Choroid plexus epithelial cell (primary cell): Measurements from ENCODE around the gene GNGT2.

Experiments
- DNase-seq: peaks from one replicate; pipeline ENCODE4 v3.0.0-alpha.2; 2010; ENCODE audit warnings: low read depth
- H3K4me3 ChIP-seq: 2 replicates; pipeline ENCODE4 v1.5.1; 2011; ENCODE audit warnings: low read depth, mild to moderate bottlenecking, control low read depth, low read length, moderate library complexity
- CTCF ChIP-seq: conservative IDR thresholded peaks from 2 replicates; pipeline ENCODE4 v1.5.1; 2011; ENCODE audit warnings: low read depth, mild to moderate bottlenecking, control low read depth, inconsistent platforms, low read length, moderate library complexity

GNGT2 gene

GRCh38 chr17:49240619-49241018 is 30.2 kb upstream of the GNGT2 start:
- no peak for TF ChIP-seq CTCF
- DNase-seq, result no peak
- H3K4me3 ChIP-seq, result no peak overlapping the region

- no peak for DNase-seq
These were observed 29.6 kb upstream of the GNGT2 start for GRCh38 chr17:49239963-49240362.

GRCh38 chr17:49235896-49236295 is 25.5 kb upstream of the GNGT2 start:
- TF ChIP-seq CTCF, result no peak
- H3K4me3 ChIP-seq, result no peak overlapping the region
- DNase-seq, result no peak

More at GRCh38 chr17:49239963-49240362, 29.6 kb upstream of the GNGT2 start:
- H3K4me3 ChIP-seq, result no peak overlapping the region
- TF ChIP-seq CTCF, result no peak

- H3K4me3 ChIP-seq, result no peak overlapping the region
- TF ChIP-seq CTCF, result no peak
- no peak for DNase-seq
These were observed 24.2 kb upstream of the GNGT2 start for GRCh38 chr17:49234509-49235080.

- no peak overlapping the region for H3K4me3 ChIP-seq
- no peak for DNase-seq
- no peak for TF ChIP-seq CTCF
These were observed 21.2 kb upstream of the GNGT2 start for GRCh38 chr17:49231563-49231894.

DNA sequence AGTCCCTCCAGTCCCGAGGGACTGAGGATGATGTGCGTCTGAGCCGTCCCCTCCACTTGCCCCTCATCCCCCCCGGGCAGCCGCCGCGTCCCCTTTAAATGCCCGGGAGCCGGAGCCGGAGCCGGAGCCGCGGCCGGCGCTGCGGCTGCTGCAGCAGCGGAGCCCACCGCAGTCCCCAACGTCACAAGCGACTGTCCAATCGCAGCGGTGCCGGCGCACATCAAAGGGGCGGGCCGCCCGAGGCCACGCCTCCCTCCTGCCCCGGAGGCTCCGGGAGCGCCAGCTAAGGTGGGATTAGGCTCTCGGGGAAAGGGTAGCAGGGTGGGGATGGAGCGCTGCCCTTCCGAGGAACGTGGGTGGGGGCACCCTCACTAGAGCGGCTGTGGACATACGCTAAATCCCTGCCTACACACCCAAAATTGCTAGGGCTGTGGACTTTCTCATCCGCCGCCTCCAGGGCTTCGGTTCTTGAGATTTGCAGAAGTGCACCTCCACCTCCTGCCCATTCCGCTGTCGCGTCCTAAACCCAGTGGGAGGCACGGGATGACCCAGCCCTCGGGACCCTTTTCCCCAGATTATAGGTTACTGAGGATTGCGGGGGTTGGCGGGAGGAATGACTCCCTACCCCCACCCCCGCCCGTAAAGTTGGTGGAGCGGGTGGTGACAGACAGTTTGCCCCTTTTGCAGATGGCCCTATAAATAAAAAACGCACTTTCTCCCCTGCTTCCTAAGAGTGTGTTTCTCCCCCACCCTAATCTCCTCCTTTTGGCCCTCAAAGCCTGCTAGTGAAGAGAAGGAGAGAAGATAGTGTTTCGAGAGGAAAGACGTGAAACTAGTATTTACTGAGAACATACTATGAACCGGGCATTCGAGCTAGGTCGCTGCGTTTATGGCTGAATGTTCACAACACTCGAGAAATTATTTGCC is 20.5 kb upstream of the GNGT2 start, which contains the start of gene PHOSPHO1:
PHOSPHO1 (minus strand) TSS at position 152 of the 927 bp plus-strand sequence. CDS start 4,096 bp downstream, outside the sequence.
- peak; percentile 85 for DNase-seq
- peak within 1 kb of the TSS; percentile 85 for H3K4me3 ChIP-seq
- no peak for TF ChIP-seq CTCF
